Choroid plexus epithelial cell (primary cell): ENCODE data around the gene COL5A1.

Source experiments
- DNase-seq: peaks from one replicate; pipeline ENCODE4 v3.0.0-alpha.2; 2010; ENCODE audit warnings: low read depth
- H3K4me3 ChIP-seq: 2 replicates; pipeline ENCODE4 v1.5.1; 2011; ENCODE audit warnings: low read depth, mild to moderate bottlenecking, control low read depth, low read length, moderate library complexity
- TF ChIP-seq, protein P1 (sequence below): conservative IDR thresholded peaks from 2 replicates; pipeline ENCODE4 v1.5.1; 2011; ENCODE audit warnings: low read depth, mild to moderate bottlenecking, control low read depth, inconsistent platforms, low read length, moderate library complexity

The COL5A1 gene

DNA sequence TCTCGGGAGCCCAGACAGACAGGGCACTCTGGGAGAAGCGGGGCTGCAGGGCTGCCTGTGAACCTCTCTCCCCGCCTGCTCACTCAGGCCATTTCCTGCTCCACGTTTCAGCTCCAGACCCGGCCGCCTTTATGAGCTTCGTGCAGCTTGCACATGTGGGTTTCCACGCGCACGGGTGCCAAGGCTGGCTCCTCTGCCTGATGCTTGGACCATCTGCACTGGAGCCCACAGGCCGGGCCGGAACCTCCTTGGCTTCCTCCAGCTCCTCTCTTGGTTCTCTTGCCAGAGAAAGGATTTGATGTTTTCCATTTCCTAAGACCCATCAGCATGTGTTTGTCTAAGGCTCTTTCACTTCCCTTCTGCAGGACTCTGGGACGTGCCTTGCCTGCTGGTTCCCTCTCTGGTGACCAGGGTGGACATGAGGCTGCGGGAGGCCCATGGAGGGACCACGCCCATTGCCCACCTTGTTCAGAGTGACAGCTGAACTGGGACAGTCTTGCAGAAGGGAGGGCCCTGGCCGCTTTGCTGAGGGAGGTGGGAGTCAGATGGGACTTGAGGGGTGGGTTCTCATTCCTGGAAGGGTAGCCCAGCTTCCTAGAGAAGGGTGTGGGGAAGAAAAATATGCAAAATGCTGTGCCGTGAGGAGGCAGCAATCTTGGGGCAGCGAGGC lies 23.3 kb upstream of the COL5A1 start:
- DNase-seq, result no peak
- no peak overlapping the region for H3K4me3 ChIP-seq

DNA sequence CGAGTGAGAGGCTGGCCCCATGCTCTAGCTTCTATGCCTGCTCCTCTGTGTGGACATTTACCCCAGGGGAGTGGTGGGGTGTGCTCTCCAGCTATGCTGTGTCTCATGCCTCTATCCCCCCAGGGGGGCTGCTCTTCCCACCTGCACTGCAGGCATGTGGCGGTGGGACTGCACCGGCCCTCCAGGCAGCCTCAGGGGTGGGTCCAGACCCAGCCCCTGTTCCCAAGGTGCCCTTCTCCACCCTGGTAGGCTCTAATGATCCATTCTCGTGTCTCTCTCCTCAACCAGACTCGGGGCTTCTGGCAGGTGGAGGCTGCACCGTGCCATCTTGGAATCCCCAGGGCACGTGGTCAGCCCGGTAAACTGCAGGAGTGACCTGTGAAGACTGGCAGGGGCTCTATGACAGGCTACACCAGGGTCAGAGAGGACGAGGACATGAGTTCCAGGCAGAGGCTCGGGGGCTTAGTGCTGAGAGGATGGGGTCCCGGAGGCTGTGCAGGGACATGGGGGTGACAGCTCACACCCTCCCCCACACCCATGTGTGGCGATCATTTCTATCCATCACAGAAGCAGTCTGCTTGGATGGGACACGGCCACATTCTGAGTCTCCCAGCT lies 22.7 kb upstream of the COL5A1 start:
- H3K4me3 ChIP-seq, result no peak overlapping the region
- TF ChIP-seq, protein P1, sequence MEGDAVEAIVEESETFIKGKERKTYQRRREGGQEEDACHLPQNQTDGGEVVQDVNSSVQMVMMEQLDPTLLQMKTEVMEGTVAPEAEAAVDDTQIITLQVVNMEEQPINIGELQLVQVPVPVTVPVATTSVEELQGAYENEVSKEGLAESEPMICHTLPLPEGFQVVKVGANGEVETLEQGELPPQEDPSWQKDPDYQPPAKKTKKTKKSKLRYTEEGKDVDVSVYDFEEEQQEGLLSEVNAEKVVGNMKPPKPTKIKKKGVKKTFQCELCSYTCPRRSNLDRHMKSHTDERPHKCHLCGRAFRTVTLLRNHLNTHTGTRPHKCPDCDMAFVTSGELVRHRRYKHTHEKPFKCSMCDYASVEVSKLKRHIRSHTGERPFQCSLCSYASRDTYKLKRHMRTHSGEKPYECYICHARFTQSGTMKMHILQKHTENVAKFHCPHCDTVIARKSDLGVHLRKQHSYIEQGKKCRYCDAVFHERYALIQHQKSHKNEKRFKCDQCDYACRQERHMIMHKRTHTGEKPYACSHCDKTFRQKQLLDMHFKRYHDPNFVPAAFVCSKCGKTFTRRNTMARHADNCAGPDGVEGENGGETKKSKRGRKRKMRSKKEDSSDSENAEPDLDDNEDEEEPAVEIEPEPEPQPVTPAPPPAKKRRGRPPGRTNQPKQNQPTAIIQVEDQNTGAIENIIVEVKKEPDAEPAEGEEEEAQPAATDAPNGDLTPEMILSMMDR, result no peak
- DNase-seq, result no peak

More for the DNA sequence above, 23.3 kb upstream of the COL5A1 start:
- TF ChIP-seq, protein P1, result no peak

DNA sequence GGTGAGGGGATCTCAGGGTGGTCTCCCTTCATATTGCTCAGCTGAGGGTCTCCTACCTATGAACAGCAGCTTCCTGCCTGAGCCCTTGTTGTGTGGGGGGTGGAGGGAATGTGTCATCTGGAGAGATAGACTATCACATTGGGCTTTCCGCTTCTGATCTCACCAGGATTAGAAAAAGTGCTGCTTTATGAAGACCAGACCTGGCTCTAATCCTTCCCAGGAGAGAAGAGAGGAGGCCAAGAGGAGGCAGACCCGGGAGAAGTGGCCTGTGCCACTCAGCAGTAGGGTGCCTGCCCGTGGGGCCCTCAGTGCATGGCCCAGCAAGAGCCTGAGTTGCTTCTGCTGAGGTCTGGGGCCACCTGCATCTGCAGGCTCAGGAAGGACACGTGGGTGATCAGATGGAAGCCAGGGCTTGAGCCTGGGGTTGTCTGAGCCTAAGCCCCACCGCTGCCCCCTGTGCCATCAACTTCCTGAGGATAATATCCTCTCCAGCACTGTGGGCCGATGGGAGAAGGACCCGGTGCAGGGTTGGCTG lies 22.1 kb upstream of the COL5A1 start:
- no peak for DNase-seq

DNA sequence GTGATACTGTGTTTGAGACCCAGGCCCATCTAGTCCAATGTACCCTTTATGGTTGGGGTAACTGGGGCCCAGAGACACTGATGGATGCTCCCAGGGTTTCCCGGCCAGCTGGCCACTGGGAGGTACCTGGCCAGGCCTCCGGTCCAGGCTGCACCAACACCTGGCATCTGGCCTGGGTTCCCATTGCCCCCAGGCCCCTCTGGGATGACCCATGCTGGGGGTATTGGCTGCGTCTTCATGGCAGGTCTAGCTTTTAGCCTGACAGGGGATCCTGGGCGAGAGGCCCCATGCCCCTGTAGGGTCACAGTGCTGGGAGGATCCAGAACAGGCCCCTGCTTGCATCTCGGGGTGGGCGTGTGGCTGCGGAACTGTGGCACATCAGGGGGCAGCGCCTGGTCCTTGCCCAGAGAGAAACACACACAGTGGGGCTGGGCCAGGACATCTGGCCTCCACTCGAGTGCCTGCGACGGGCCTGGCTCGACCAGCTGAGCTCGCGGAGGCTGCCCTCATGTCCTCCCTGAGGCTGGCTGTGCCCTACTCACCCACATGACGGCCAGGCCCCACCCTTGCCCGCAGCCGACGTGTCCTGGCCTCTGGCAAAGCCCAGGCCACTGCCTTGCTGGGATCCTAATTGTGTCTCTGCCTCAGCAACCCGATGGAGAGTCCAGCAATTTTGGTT lies 21.5 kb upstream of the COL5A1 start:
- DNase-seq, result no peak
- no peak overlapping the region for H3K4me3 ChIP-seq
- TF ChIP-seq, protein P1, result no peak

More for the DNA sequence above, 22.1 kb upstream of the COL5A1 start:
- TF ChIP-seq, protein P1, result no peak
- no peak overlapping the region for H3K4me3 ChIP-seq

DNA sequence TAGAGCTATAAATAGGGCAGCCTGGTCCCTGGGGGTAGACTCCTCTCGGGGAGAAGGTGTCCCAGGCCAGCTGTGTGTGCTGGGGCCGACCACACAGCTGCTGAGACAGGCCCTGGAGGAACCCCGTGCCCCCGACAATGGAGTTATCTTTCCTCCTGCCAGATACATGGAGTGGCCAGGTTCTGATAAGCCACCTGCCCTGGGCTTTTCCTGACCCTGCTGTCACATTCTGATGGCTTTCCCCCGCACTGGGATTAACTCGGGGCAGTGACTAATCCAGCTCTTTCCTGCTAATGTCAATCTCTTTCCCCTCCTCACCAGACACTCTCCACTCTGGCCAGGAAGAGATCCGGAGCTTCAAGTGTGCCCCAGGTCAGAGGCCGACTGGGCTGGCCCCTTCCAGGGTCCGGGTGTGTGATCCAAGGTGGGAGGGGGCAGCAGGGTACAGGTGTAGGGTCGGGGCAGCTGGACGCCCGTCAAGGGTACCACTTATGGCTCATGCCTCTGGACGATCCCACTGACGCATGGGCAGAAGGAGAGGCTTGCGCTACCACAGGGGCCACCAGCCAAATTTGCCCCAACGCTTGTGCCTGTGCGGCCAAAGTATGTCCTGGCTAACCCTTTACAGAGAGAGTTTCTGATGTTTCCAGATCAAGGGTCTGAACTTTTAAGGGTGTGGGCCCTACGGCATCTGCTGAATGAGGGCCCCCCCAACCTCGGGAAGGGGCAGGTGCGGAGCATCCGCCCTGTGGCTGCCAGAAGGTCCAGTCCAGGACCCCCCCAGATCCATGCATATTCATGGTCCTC lies 20.6 kb upstream of the COL5A1 start:
- no peak overlapping the region for H3K4me3 ChIP-seq
- TF ChIP-seq, protein P1, result no peak
- no peak for DNase-seq

DNA sequence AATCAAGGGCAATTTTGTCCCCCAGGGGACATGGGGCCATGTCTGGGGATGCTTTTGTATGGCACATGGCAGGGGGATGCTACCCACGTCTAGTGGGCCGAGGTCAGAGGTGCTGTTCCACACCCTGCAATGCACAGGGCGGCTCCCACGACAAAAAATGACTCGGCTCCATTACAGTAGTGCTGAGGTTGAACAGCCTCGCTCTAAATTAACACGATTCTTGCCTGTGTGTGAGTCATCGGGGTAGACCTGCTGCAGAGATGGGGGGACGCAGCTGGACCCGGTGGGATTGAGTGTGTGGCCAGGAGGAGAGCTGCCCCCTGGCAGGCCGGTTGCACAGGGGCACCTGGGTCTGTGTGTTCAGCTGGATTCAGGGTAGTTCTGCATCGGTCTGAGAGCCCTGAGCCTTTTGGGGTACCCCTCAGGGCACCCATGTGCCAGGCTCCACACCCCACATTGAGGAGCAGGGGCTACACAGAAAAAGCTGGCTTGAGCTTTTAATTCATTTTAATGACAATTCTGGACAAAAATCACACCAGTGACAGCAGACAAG lies 20.0 kb upstream of the COL5A1 start:
- no peak for DNase-seq
- TF ChIP-seq, protein P1, result no peak
- no peak overlapping the region for H3K4me3 ChIP-seq
